22Rv1 (cell line): Measurements from ENCODE around the gene PRR11.

Experiments
- ZFX ChIP-seq: fragments of 450-650 bp; IDR thresholded peaks from 2 replicates; pipeline ENCODE4 v1.6.1; 2017; ENCODE audit warnings: antibody characterized with exemption, borderline replicate concordance
- TF ChIP-seq, protein P1 (sequence below): fragments of 450-650 bp; IDR thresholded peaks from 2 replicates; pipeline ENCODE4 v1.5.1; 2017; ENCODE audit warnings: mild to moderate bottlenecking

DNA sequence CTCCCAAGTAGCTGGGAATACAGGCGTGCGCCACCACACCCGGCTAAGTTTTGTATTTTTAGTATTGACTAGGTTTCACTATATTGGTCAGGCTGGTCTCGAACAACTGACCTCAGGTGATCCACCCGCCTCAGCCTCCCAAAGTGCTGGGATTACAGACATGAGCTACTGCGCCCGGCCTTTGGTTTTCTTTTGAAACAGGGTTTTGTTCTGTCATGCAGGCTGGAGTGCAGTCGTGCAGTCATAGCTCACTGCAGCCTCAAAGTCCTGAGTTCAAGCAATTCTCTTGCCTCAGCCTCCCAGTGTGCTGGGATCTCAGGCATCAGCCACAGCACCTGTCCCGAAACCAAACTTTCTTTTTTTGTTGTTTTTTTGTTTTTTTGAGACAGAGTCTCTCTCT, 25.1 kb downstream of the PRR11 start:
- TF ChIP-seq, protein P1, sequence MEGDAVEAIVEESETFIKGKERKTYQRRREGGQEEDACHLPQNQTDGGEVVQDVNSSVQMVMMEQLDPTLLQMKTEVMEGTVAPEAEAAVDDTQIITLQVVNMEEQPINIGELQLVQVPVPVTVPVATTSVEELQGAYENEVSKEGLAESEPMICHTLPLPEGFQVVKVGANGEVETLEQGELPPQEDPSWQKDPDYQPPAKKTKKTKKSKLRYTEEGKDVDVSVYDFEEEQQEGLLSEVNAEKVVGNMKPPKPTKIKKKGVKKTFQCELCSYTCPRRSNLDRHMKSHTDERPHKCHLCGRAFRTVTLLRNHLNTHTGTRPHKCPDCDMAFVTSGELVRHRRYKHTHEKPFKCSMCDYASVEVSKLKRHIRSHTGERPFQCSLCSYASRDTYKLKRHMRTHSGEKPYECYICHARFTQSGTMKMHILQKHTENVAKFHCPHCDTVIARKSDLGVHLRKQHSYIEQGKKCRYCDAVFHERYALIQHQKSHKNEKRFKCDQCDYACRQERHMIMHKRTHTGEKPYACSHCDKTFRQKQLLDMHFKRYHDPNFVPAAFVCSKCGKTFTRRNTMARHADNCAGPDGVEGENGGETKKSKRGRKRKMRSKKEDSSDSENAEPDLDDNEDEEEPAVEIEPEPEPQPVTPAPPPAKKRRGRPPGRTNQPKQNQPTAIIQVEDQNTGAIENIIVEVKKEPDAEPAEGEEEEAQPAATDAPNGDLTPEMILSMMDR = no peak
- no peak for TF ChIP-seq ZFX
